ENCODE data around the gene PRSS8.

- TF ChIP-seq CTCF (IDR thresholded peaks at IDR 0.05) (no peak), POLR2A (IDR thresholded peaks at IDR 0.05) (no peak)
These were observed 45.0 kb downstream of the PRSS8 start for GRCh38 chr16:31090540-31090939.

All from esophagus squamous epithelium (tissue), 4 donors.